Thoracic aorta (tissue), 2 donors: ENCODE measurements around the gene CAPN8. TPM values are rescaled to one million over a fixed set of nuclear protein-coding genes. Genes with fewer than 3 reads are reported as not detected.

Experiments used
- ATAC-seq: fragments of 150-250 bp; one replicate; pipeline ENCODE4 v1.8.0; 2017; ENCODE audit warnings: low read depth; ENCODE audit not compliant: insufficient number of reproducible peaks, low FRiP score
- DNase-seq: peaks from one replicate; pipeline ENCODE4 v3.0.0-alpha.2; 2020; ENCODE audit warnings: low spot score
- H3K27ac ChIP-seq, 2 donors: fragments of 200-600 bp; sonication (generic); 1 replicate in 1 of 2; 2 replicates in 1 of 2; pipeline ENCODE4 v1.5.1; 2016; ENCODE audit warnings: mild to moderate bottlenecking in 2 of 2, moderate library complexity in 2 of 2
- H3K27me3 ChIP-seq: fragments of 200-600 bp; sonication (generic); replicated peaks from 2 replicates; pipeline ENCODE4 v1.6.0; 2016; ENCODE audit warnings: mild to moderate bottlenecking; ENCODE audit not compliant: insufficient read depth
- H3K36me3 ChIP-seq: fragments of 200-600 bp; sonication (generic); one replicate; pipeline ENCODE4 v1.5.1; 2016
- H3K4me1 ChIP-seq, 2 donors: fragments of 200-600 bp; sonication (generic); 1 replicate in 1 of 2; 2 replicates in 1 of 2; pipeline versions ENCODE4 v1.5.1 to v1.6.0; 2016; ENCODE audit warnings: low read depth in 2 of 2, mild to moderate bottlenecking in 1 of 2; ENCODE audit not compliant: control insufficient read depth in 1 of 2
- H3K4me3 ChIP-seq: fragments of 200-600 bp; sonication (generic); 2 replicates; pipeline ENCODE4 v1.5.1; 2016; ENCODE audit warnings: mild to moderate bottlenecking
- H3K9me3 ChIP-seq: fragments of 200-600 bp; sonication (generic); 2 replicates; pipeline ENCODE4 v1.5.1; 2016
- CTCF ChIP-seq: fragments of 200-600 bp; sonication (generic); IDR thresholded peaks from one replicate; pipeline ENCODE4 v1.5.1; 2019; ENCODE audit warnings: antibody characterized with exemption
- total RNA-seq, 2 donors: library from RNA; depleted of rRNA; stranded (reverse); fragments of >200 nt; gene quantifications; one replicate each; pipeline versions ENCODE4 v1.1.0 to v1.2.3, GENCODE V29; 2016

CAPN8 gene
- total RNA-seq, 2 donors from 2014 or later, result 17.5 TPM; not detected in 1

- Histone ChIP-seq H3K27me3 (no peaks in the 10 kb centered on the region), H3K9me3 (no peaks in the 10 kb centered on the region), H3K36me3 (no peaks in the 10 kb centered on the region), H3K27ac (no peak overlapping the region), H3K4me3 (no peak overlapping the region), H3K4me1 (no peaks in the 10 kb centered on the region)
- DNase-seq (no peak), ATAC-seq (no peak)
- TF ChIP-seq CTCF, result no peak
Observed at GRCh38 chr1:223649222-223649621, 16.3 kb downstream of the CAPN8 start.

- Histone ChIP-seq H3K9me3 (no peaks in the 10 kb centered on the region), H3K36me3 (no peaks in the 10 kb centered on the region), H3K27ac (no peak overlapping the region), H3K4me3 (no peak overlapping the region), H3K27me3 (no peaks in the 10 kb centered on the region), H3K4me1 (no peaks in the 10 kb centered on the region)
- TF ChIP-seq CTCF, result no peak
- DNase-seq (no peak), ATAC-seq (no peak)
Observed at GRCh38 chr1:223647249-223647648, 18.3 kb downstream of the CAPN8 start.

GRCh38 chr1:223645903-223646302, 19.6 kb downstream of the CAPN8 start:
- Histone ChIP-seq H3K27me3 (no peaks in the 10 kb centered on the region), H3K4me3 (no peak overlapping the region), H3K9me3 (no peaks in the 10 kb centered on the region), H3K36me3 (no peaks in the 10 kb centered on the region), H3K27ac (no peak overlapping the region), H3K4me1 (no peaks in the 10 kb centered on the region)
- no peak for DNase-seq
- TF ChIP-seq CTCF, result no peak
- no peak for ATAC-seq

GRCh38 chr1:223642237-223642636, 23.3 kb downstream of the CAPN8 start:
- no peak for TF ChIP-seq CTCF
- DNase-seq (no peak), ATAC-seq (no peak)
- no peaks in the 10 kb centered on the region for H3K36me3 ChIP-seq
- no peaks in the 10 kb centered on the region for H3K4me1 ChIP-seq
- no peaks in the 10 kb centered on the region for H3K27me3 ChIP-seq
- no peak overlapping the region for H3K4me3 ChIP-seq
- H3K9me3 ChIP-seq, result no peaks in the 10 kb centered on the region
- H3K27ac ChIP-seq, result no peak overlapping the region

- ATAC-seq, result no peak
- no peak for TF ChIP-seq CTCF
- H3K9me3 ChIP-seq, result no peaks in the 10 kb centered on the region
- H3K27ac ChIP-seq, result no peak overlapping the region
- H3K4me1 ChIP-seq, result no peaks in the 10 kb centered on the region
- DNase-seq, result no peak
- no peaks in the 10 kb centered on the region for H3K27me3 ChIP-seq
- H3K4me3 ChIP-seq, result no peak overlapping the region
- no peaks in the 10 kb centered on the region for H3K36me3 ChIP-seq
Observed at GRCh38 chr1:223641523-223642039, 23.9 kb downstream of the CAPN8 start.
